ENCODE data around the gene TNFAIP8L3. TPM values are rescaled to one million over a fixed set of nuclear protein-coding genes. Genes with fewer than 3 reads are reported as not detected.

The TNFAIP8L3 gene
- total and polyA plus RNA-seq, 9 of the 15 experiments (the other 6 are each of a cell fraction or from before 2014, with no cell fraction given), result 0.13 TPM; not detected in 8

DNA sequence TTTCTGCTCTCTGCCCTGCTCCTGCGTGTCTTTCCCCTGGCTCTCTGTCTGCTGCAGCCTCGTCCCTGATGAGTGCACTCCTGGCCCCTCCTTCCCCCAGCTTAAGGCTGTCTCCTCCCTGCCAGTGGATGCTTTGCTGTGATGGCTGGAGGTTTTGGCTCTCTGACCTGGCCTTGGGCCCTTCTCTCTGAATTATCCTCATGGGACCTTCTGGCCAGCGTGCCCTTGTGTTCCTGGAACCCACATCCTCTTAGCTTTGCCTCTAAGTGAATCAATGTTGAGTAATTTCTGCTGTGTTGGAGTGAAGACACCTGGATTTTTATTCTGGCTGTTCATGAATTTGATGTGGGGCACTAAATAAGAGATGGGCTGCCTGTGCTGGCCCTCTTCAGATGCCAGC lies 9.8 kb upstream of the TNFAIP8L3 start:
- no peaks in the 10 kb centered on the region for H3K36me3 ChIP-seq (ENCODE audit: control insufficient read depth, insufficient read depth, low read length)
- no peak overlapping the region for H3K27ac ChIP-seq (ENCODE audit: extremely low read depth, low read depth, low read length)
- no peaks in the 10 kb centered on the region for H3K79me2 ChIP-seq (ENCODE audit: control insufficient read depth, insufficient read depth, low read length)
- no peak overlapping the region for H3K4me3 ChIP-seq
- H4K20me1 ChIP-seq (replicated peaks; ENCODE audit: control insufficient read depth, insufficient read depth, low read length), result peaks cover 6% of the 10 kb centered on the region; the same call in 1 of the 2 replicates
- H3K4me2 ChIP-seq (ENCODE audit: insufficient read depth, low read length), result no peak overlapping the region
- BruUV-seq (replicated peaks), result no TSS peak
- in situ Hi-C loops (cut with MboI), result no loop called here
- ChIA-PET POLR2A (interaction anchor here (0.6 kb wide), 1 partner anchor 1279 kb away, joined by 3 read pairs; no protein-coding TSS in a partner anchor), CTCF (ENCODE audit: low intra/inter-chr PET ratio) (no interaction called here)
- 0% methylated on average over 3 of the region's 3 CpGs for WGBS (ENCODE audit: insufficient coverage, low coverage, missing lambda C conversion rate)
- H3K27me3 ChIP-seq (ENCODE audit: control insufficient read depth in 2 of 2, insufficient read depth in 2 of 2, low read length in 2 of 2), result peaks cover 14 to 20% of the 10 kb centered on the region in 2 experiments
- no peaks in the 10 kb centered on the region for H3K9me3 ChIP-seq (replicated peaks; ENCODE audit: control insufficient read depth, insufficient read depth, low read depth, low read length)
- no peak overlapping the region for H3K9ac ChIP-seq (ENCODE audit: insufficient read depth in 1 of 2, low read depth in 2 of 2, low read length in 2 of 2)
- FAIRE-seq (no peak), DNase-seq (ENCODE audit: extremely low read depth in 1 of 4, low spot score in 3 of 4) (no peak), ATAC-seq (no peak)
- H3K4me1 ChIP-seq (replicated peaks in 1 of 2; ENCODE audit: control insufficient read depth in 2 of 2, insufficient read depth in 2 of 2, low read length in 2 of 2), result no peaks in the 10 kb centered on the region
- intact Hi-C loops (cut with micrococcal nuclease), result no loop called here
- peaks cover 3% of the 10 kb centered on the region for H3K9me1 ChIP-seq (ENCODE audit: control insufficient read depth, insufficient read depth, low read length)
- H2AFZ ChIP-seq (ENCODE audit: low read depth, low read length), result no peak overlapping the region
- TF ChIP-seq TEAD4 (IDR thresholded peaks at IDR 0.05; ENCODE audit: low read length) (no peak), TEAD4 (CRISPR knock-in tag; IDR thresholded peaks at IDR 0.05; ENCODE audit: borderline replicate concordance) (no peak), TAL1 (IDR thresholded peaks at IDR 0.05) (no peak), PML (IDR thresholded peaks at IDR 0.05; ENCODE audit: low read length) (no peak), SRSF7 (optimal IDR thresholded peaks at IDR 0.05; ENCODE audit: low read depth, low read length) (no peak), PCBP2 (IDR thresholded peaks at IDR 0.05; ENCODE audit: low read depth, low read length, poor library complexity, severe bottlenecking) (no peak), ZFP1 (CRISPR knock-in tag; IDR thresholded peaks at IDR 0.05) (no peak), RBM15 (IDR thresholded peaks at IDR 0.05; ENCODE audit: insufficient read depth, low read length) (no peak), TAF9B (IDR thresholded peaks at IDR 0.05; ENCODE audit: partially characterized antibody) (no peak), SIN3A (IDR thresholded peaks at IDR 0.05; ENCODE audit: borderline replicate concordance in 2 of 2, control insufficient read depth in 1 of 2, low read depth in 2 of 2, low read length in 2 of 2) (no peak), ZNF217 (CRISPR knock-in tag; IDR thresholded peaks at IDR 0.05) (no peak), ZNF263 (CRISPR knock-in tag; IDR thresholded peaks at IDR 0.05; ENCODE audit: borderline replicate concordance) (no peak), SLC30A9 (CRISPR knock-in tag; IDR thresholded peaks at IDR 0.05) (no peak), PCBP1 (IDR thresholded peaks at IDR 0.05; ENCODE audit: low read depth, low read length, poor library complexity, severe bottlenecking) (no peak), KDM4B (IDR thresholded peaks at IDR 0.05; ENCODE audit: borderline replicate concordance in 2 of 2, low read depth in 1 of 2) (no peak)
- TF ChIP-seq, protein P1, sequence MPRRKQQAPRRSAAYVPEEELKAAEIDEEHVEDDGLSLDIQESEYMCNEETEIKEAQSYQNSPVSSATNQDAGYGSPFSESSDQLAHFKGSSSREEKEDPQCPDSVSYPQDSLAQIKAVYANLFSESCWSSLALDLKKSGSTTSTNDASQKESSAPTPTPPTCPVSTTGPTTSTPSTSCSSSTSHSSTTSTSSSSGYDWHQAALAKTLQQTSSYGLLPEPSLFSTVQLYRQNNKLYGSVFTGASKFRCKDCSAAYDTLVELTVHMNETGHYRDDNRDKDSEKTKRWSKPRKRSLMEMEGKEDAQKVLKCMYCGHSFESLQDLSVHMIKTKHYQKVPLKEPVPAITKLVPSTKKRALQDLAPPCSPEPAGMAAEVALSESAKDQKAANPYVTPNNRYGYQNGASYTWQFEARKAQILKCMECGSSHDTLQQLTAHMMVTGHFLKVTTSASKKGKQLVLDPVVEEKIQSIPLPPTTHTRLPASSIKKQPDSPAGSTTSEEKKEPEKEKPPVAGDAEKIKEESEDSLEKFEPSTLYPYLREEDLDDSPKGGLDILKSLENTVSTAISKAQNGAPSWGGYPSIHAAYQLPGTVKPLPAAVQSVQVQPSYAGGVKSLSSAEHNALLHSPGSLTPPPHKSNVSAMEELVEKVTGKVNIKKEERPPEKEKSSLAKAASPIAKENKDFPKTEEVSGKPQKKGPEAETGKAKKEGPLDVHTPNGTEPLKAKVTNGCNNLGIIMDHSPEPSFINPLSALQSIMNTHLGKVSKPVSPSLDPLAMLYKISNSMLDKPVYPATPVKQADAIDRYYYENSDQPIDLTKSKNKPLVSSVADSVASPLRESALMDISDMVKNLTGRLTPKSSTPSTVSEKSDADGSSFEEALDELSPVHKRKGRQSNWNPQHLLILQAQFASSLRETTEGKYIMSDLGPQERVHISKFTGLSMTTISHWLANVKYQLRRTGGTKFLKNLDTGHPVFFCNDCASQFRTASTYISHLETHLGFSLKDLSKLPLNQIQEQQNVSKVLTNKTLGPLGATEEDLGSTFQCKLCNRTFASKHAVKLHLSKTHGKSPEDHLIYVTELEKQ (CRISPR knock-in tag; IDR thresholded peaks at IDR 0.05), result no peak
- TF ChIP-seq, protein P2, sequence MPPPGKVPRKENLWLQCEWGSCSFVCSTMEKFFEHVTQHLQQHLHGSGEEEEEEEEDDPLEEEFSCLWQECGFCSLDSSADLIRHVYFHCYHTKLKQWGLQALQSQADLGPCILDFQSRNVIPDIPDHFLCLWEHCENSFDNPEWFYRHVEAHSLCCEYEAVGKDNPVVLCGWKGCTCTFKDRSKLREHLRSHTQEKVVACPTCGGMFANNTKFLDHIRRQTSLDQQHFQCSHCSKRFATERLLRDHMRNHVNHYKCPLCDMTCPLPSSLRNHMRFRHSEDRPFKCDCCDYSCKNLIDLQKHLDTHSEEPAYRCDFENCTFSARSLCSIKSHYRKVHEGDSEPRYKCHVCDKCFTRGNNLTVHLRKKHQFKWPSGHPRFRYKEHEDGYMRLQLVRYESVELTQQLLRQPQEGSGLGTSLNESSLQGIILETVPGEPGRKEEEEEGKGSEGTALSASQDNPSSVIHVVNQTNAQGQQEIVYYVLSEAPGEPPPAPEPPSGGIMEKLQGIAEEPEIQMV (tag; conservative IDR thresholded peaks at IDR 0.05; ENCODE audit: low read depth), result no peak

All from K562 (cell line).